ENCODE measurements around the gene ACP2. TPM values are rescaled to one million over a fixed set of nuclear protein-coding genes. Genes with fewer than 3 reads are reported as not detected.

The ACP2 gene
- total RNA-seq, 1 experiment from 2014 or later, result 18.7 TPM

- CTCF ChIA-PET, result no interaction called here
- Mint-ChIP-seq H3K4me1 (peaks cover 14% of the 10 kb centered on the region), H3K9me3 (no peaks in the 10 kb centered on the region), H3K36me3 (no peaks in the 10 kb centered on the region), H3K27me3 (ENCODE audit: low read depth) (no peaks in the 10 kb centered on the region), H3K4me3 (no peak overlapping the region), H3K27ac (no peak overlapping the region)
- no peak for TF ChIP-seq TEAD1 (CRISPR knock-in tag; IDR thresholded peaks at IDR 0.05)
- no peak for TF ChIP-seq CTCF (IDR thresholded peaks at IDR 0.05)
- no peak for TF ChIP-seq CBFB (CRISPR knock-in tag; IDR thresholded peaks at IDR 0.05; ENCODE audit: low read depth)
- TF ChIP-seq AR (CRISPR knock-in tag; IDR thresholded peaks at IDR 0.05), result no peak
- TF ChIP-seq ATF2 (CRISPR knock-in tag; IDR thresholded peaks at IDR 0.05; ENCODE audit: borderline replicate concordance, low read depth), result no peak
- TF ChIP-seq SP1 (CRISPR knock-in tag; conservative IDR thresholded peaks at IDR 0.05), result no peak
- no peak for TF ChIP-seq E2F4 (CRISPR knock-in tag; IDR thresholded peaks at IDR 0.05; ENCODE audit: borderline replicate concordance, low read depth)
- no peak for TF ChIP-seq ERG (CRISPR knock-in tag; IDR thresholded peaks at IDR 0.05)
- TF ChIP-seq NR3C1 (CRISPR knock-in tag; conservative IDR thresholded peaks at IDR 0.05; ENCODE audit: low read depth), result no peak
- TF ChIP-seq SMAD3 (CRISPR knock-in tag; IDR thresholded peaks at IDR 0.05; ENCODE audit: borderline replicate concordance), result no peak
- TF ChIP-seq STAT6 (CRISPR knock-in tag; conservative IDR thresholded peaks at IDR 0.05; ENCODE audit: low read depth), result no peak
- no peak for TF ChIP-seq ZNF532 (CRISPR knock-in tag; IDR thresholded peaks at IDR 0.05; ENCODE audit: borderline replicate concordance)
- TF ChIP-seq NFE2L1 (CRISPR knock-in tag; IDR thresholded peaks at IDR 0.05), result no peak
- no peak for TF ChIP-seq MYBL2 (CRISPR knock-in tag; IDR thresholded peaks at IDR 0.05)
- TF ChIP-seq ZNF671 (CRISPR knock-in tag; IDR thresholded peaks at IDR 0.05), result no peak
- no peak for TF ChIP-seq CREM (CRISPR knock-in tag; IDR thresholded peaks at IDR 0.05)
- POLR2A ChIA-PET, result interaction anchor here (0.7 kb wide), 1 partner anchor 55 kb away, joined by 3 read pairs; the partner anchor contains the start of gene NR1H3
- no peak for ATAC-seq
- DNase-seq (ENCODE audit: low spot score), result no peak
Measured at GRCh38 chr11:47202576-47202975, 46.0 kb downstream of the ACP2 start.
